Measurements from ENCODE around the gene PCBP1.
"Not testable (repeated sequence)": the region's sequence is repeated elsewhere in the genome, so short reads cannot be mapped to it uniquely, and the experiment has no call there.

The PCBP1 gene

GRCh38 chr2:70098032-70098431 is 10.8 kb downstream of the PCBP1 start:
- no peak for DNase-seq (ENCODE audit: low read depth in 2 of 2)

GRCh38 chr2:70099270-70099669 is 12.0 kb downstream of the PCBP1 start:
- DNase-seq (ENCODE audit: low read depth in 2 of 2): no peak

- DNase-seq (ENCODE audit: low read depth in 2 of 2): no peak
Observed at GRCh38 chr2:70101174-70101573, 13.9 kb downstream of the PCBP1 start.

DNA sequence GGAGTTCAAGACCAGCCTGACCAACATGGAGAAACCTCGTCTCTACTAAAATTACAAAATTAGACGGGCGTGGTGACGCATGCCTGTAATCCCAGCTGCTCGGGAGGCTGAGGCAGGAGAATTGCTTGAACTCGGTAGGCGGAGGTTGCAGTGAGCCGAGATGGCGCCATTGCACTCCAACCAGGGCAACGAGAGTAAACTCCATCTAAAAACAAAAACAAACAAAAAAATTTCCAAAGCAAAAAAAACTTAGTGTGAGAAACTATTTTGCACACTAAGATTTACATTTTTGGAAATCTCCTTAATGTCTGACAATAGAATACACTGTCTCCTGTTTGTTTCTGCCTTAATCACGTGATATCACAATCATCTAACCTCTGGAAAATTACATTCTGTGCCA is 14.4 kb downstream of the PCBP1 start:
- not testable (repeated sequence) for DNase-seq (ENCODE audit: low read depth in 2 of 2)

DNA sequence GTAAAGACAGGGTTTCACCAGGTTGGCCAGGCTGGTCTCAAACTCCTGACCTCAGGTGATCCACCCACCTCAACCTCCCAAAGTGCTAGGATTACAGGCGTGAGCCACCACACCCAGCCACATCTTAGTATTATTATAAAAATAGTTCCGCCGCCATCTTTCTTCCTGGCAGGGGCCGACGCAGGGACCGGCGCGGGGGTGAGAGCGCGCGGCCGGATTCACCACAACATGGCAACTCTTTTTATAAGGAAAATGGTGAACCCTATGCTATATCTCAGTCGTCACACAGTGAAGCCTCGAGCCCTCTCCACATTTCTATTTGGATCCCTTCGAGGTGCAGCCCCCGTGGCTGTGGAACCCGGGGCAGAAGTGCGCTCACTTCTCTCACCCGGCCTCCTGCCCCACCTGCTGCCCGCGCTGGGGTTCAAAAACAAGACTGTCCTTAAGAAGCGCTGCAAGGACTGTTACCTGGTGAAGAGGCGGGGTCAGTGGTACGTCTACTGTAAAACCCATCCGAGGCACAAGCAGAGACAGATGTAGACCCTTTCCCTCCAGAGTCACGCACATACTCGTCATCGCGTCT is 15.1 kb downstream of the PCBP1 start:
- not testable (repeated sequence) for DNase-seq (ENCODE audit: low read depth in 2 of 2)

GRCh38 chr2:70103531-70104061 is 16.3 kb downstream of the PCBP1 start:
- DNase-seq (ENCODE audit: low read depth in 2 of 2): no peak

GRCh38 chr2:70104231-70105111 is 17.2 kb downstream of the PCBP1 start:
- DNase-seq (ENCODE audit: low read depth in 2 of 2): peak in 1 of 2 donors; percentile 33

GRCh38 chr2:70106138-70106537 is 18.9 kb downstream of the PCBP1 start:
- not testable (repeated sequence) for DNase-seq (ENCODE audit: low read depth in 2 of 2)

DNA sequence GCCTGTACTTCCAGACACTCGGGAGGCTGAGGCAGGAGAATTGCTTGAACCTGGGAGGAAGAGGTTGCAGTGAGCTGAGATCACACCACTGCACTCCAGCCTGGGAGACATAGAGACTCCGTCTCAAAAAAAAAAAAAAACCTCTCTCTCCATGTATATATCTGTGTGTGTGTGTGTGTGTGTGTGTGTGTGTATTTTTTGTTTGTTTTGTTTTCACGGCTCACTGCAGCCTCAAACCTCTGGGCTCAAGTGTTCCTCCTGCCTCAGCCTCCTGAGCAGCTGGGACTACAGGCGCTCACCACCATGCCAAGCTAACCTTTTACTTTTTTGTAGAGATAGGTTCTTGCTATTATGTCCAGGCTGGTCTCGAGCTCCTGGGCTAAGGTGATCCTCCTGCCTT is 23.1 kb downstream of the PCBP1 start:
- not testable (repeated sequence) for DNase-seq (ENCODE audit: low read depth in 2 of 2)

GRCh38 chr2:70111752-70112591 is 24.7 kb downstream of the PCBP1 start:
- no peak for DNase-seq (ENCODE audit: low read depth in 2 of 2)

GRCh38 chr2:70113359-70114070 is 26.2 kb downstream of the PCBP1 start:
- no peak for DNase-seq (ENCODE audit: low read depth in 2 of 2)

- DNase-seq (ENCODE audit: low read depth in 2 of 2): no peak
Observed at GRCh38 chr2:70115646-70116442, 28.6 kb downstream of the PCBP1 start.

GRCh38 chr2:70116936-70117552 is 29.8 kb downstream of the PCBP1 start:
- no peak for DNase-seq (ENCODE audit: low read depth in 2 of 2)

DNA sequence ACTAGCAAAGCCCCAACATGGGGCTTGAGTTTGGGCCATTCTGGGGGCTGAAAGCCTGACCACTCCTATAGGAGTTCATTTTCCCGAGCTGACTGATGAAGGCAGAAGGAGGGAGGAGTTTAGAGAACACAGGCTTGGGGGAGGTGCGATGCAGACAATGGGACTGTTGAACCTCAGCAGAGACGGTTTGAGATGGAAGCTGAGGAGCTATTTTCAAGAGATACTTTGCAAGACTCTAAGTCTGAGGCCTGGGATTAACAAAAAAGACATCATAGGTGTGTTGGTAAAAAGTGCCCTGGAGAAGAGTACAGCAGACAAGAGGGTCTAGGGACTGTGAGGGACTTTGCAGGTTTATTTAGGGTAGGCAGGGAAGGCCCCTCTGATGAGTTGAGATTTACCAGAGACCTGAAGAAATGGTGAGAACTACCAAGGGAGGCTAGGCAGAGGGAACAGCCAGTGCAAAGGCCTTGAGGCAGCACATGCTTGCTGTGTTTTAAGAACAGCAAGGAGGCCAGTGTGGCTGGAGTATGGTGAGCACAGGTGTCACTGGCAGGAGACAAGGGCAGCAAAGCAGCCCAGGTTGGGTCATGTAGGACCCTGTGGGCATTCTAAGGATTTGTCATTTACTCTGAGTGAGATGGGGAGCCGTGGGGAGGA is 31.6 kb downstream of the PCBP1 start:
- DNase-seq (ENCODE audit: low read depth in 2 of 2): no peak

DNA sequence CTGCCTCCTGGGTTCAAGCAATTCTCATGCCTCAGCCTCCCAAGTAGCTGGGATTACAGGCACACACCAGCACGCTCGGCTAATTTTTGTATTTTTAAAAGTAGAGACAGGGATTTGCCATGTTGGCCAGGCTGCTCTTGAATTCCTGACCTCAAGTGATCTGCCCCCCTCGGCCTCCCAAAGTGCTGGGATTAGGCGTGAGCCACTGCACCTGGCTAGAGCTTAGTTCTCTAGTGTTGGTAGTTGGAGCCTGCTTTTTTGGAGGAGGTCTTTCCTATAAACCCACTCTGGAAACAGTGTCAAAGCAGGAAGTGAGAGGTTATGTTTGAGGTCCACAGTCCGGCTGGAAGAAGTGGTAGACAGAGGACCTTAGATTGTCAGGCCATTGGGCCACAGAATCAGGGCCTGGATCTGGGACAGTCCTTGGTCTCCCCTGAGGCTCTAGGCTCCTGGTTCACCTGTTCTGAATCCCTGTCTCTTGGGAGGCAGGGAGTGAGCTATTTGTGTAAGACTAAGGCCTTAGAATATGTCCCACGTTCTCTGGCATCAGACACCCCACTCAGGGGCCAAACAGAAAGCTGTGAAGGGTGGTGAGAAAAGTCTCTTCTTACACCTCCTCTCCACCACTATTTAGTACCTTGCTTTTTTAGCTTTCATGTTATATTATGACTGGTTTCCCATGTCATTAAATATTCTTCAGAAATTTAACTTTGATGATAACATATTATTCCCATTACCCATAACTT is 34.5 kb downstream of the PCBP1 start:
- no peak for DNase-seq (ENCODE audit: low read depth in 2 of 2)

- no peak for DNase-seq (ENCODE audit: low read depth in 2 of 2)
Observed at GRCh38 chr2:70122470-70122869, 35.2 kb downstream of the PCBP1 start.

- no peak for DNase-seq (ENCODE audit: low read depth in 2 of 2)
Observed at GRCh38 chr2:70123051-70123828, 36.0 kb downstream of the PCBP1 start.

- DNase-seq (ENCODE audit: low read depth in 2 of 2): no peak
Observed at GRCh38 chr2:70123829-70124116, 36.5 kb downstream of the PCBP1 start.

Data from stimulated activated CD8-positive, alpha-beta memory T cell treated with anti-CD3 and anti-CD28 coated beads, Interleukin-15, amount 100 ng/mL, for 48 hours (primary cell).